Fibroblast of mammary gland (primary cell): ENCODE data around the gene LRP11.

Experiments used
- DNase-seq: peaks from one replicate; pipeline ENCODE4 v3.0.0-alpha.2; 2010; ENCODE audit warnings: low read depth
- H3K4me3 ChIP-seq: 2 replicates; pipeline ENCODE4 v1.5.1; 2011; ENCODE audit warnings: low read depth, mild to moderate bottlenecking, low read length, moderate library complexity; ENCODE audit not compliant: control insufficient read depth
- CTCF ChIP-seq: conservative IDR thresholded peaks from 2 replicates; pipeline ENCODE4 v1.5.1; 2011; ENCODE audit warnings: low read depth, low read length, inconsistent platforms; ENCODE audit not compliant: control insufficient read depth, insufficient read depth

The LRP11 gene

GRCh38 chr6:149860834-149861602, 3.1 kb downstream of the LRP11 start:
- H3K4me3 ChIP-seq, result no peak overlapping the region
- TF ChIP-seq CTCF, result peak; percentile 1
- peak; percentile 47 for DNase-seq

- no peak for DNase-seq
- no peak overlapping the region for H3K4me3 ChIP-seq
- TF ChIP-seq CTCF, result no peak
Observed at GRCh38 chr6:149860513-149860833, 3.7 kb downstream of the LRP11 start.

DNA sequence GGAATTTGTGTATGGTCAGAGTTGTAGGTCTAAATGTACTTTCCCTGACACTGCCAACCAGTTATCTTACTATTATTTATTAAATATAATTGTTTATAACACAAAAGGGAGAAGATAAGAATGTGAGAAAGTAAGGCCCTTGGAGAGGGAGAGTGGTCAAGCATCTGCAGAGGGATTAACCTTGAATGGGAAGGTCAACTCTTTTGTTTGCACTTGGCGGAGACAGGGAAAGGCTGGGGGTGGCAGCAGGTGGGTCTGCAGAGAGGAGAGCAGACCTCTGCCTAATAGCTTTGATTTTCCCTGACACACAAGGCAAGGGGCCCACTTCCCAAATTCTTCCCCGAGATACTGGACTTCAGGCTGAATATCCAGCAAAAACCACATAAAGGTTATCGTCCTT, 4.2 kb downstream of the LRP11 start:
- no peak for TF ChIP-seq CTCF
- DNase-seq, result no peak
- H3K4me3 ChIP-seq, result no peak overlapping the region

DNA sequence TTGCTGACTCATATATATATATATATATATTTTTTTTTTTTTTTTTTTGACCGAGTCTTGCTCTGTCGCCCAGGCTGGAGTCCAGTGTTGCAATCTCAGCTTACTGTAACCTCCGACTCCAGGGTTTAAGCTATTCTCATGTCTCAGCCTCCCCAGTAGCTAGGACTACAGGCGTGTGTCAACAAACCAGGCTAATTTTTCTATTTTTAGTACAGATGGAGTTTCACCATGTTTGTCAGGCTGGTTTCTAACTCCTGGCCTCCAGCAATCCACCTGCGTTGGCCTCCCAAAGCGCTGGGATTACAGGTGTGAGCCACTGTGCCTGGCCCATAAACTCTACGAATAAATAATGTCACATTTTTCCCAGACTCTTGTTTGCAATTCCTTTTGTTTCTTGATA, 4.8 kb downstream of the LRP11 start:
- H3K4me3 ChIP-seq, result no peak overlapping the region
- peak; percentile 95 for DNase-seq
- TF ChIP-seq CTCF, result no peak

DNA sequence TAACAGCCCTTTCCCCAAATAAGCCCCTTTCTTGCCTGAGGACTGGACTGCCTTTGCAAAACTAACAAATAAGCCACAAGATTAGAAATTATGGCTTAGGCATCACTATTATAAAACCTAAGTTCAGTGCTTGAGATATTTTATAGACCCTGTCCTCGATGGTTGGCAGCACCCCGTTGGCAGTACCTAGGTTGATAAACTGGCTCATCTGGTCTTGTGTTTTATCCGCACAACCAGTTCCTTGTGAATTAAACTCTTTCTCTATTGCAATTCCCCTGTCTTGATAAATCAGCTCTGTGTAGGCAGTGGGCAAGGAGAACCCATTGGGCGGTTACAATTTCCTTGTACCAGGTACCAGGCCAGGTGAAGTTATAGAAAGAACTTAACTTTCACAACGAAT, 6.6 kb downstream of the LRP11 start:
- no peak overlapping the region for H3K4me3 ChIP-seq
- DNase-seq, result no peak
- TF ChIP-seq CTCF, result no peak

GRCh38 chr6:149856256-149856994, 7.7 kb downstream of the LRP11 start:
- no peak overlapping the region for H3K4me3 ChIP-seq
- DNase-seq, result no peak
- TF ChIP-seq CTCF, result no peak
